ENCODE data around the gene CORO6.
A peak's percentile ranks its signal among the peaks of the same experiment; 100 is the strongest.

The CORO6 gene

DNA sequence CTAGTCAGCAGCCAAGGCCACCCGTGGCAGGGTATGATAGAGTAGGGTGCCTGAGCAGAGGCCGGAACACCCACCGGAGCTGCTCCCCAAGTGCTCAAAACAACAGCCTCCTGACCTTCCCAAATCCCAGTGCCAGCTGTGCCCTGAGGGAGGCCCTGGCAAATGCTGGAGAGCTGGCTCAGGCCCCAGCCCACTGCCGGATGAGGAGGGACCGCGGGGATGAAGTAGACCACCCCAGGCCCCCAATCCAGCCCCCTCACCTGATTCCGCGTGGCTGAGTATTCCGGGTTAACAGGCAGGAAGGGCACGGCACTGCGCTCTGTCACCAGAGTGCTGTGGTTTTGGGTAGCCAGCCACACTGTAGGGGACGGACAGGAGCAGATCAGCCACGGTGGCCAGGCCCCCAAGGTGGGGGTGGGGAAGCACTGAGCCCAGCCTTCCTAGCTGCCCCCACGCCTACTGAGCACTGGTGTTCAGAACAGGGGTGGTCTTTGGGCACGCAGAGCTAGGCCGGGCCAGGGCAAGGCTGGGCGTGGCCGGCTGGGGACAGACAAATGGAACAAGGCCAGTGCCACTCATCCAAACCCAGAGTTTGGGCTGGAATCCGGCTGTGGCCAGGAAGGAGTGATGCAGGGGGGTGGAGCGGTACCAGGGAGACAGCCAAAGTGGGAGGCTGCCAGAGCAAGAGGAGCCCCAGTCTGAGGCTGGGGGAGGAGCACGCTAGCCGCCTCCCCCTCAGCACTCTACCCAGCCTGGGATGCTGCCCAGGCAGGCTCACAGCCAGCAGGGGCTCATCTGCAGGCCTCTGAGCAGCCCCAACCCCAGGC, 45.1 kb downstream of the CORO6 start:
- peaks cover 18 to 19% of the 10 kb centered on the region in 2 donors for H3K4me1 ChIP-seq (ENCODE audit: control insufficient read depth in 1 of 2, insufficient read depth in 2 of 2, low read length in 2 of 2)
- no peak overlapping the region for H3K27ac ChIP-seq (ENCODE audit: low read depth, low read length)
- H3K9ac ChIP-seq (ENCODE audit: low read depth in 1 of 2, low read length in 2 of 2), result no peak overlapping the region

DNA sequence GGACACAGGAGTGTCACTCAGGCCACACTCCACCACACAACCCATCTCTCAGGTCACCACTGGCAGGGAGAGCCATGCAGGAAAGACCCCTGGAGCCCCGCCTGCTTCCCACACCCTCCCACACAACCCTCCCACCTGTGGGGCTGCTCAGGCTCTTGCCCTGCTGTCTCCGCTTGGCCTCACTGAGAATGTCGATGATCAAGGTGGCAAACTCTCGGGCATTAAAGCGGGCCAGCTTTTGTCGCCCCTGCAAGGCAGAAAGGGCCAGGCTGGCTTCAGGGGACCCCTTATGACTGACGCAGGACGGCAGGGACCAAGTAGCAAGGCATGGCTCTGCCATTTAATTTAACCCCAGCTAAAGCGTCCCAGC, 45.7 kb downstream of the CORO6 start:
- Histone ChIP-seq H3K27me3 (ENCODE audit: control insufficient read depth in 1 of 2, insufficient read depth in 2 of 2, low read length in 2 of 2) (no peaks in the 10 kb centered on the region), H3K27ac (ENCODE audit: low read depth, low read length) (no peak overlapping the region), H3K9ac (ENCODE audit: low read depth in 1 of 2, low read length in 2 of 2) (no peak overlapping the region), H3K36me3 (ENCODE audit: control insufficient read depth in 1 of 2, insufficient read depth in 2 of 2, low read length in 2 of 2) (peaks cover 13 to 59% of the 10 kb centered on the region in 2 donors), H3K9me3 (ENCODE audit: control insufficient read depth in 1 of 2, low read length in 2 of 2) (no peaks in the 10 kb centered on the region), H3K4me1 (ENCODE audit: control insufficient read depth in 1 of 2, insufficient read depth in 2 of 2, low read length in 2 of 2) (peaks cover 19 to 22% of the 10 kb centered on the region in 2 donors), H3K4me3 (ENCODE audit: low read depth in 1 of 2, low read length in 2 of 2) (no peak overlapping the region)

More for the DNA sequence above, 45.1 kb downstream of the CORO6 start:
- H3K36me3 ChIP-seq (ENCODE audit: control insufficient read depth in 1 of 2, insufficient read depth in 2 of 2, low read length in 2 of 2), result peaks cover 15 to 64% of the 10 kb centered on the region in 2 donors
- H3K9me3 ChIP-seq (ENCODE audit: control insufficient read depth in 1 of 2, low read length in 2 of 2), result no peaks in the 10 kb centered on the region
- no peaks in the 10 kb centered on the region for H3K27me3 ChIP-seq (ENCODE audit: control insufficient read depth in 1 of 2, insufficient read depth in 2 of 2, low read length in 2 of 2)
- H3K4me3 ChIP-seq (ENCODE audit: low read depth in 1 of 2, low read length in 2 of 2), result no peak overlapping the region

DNA sequence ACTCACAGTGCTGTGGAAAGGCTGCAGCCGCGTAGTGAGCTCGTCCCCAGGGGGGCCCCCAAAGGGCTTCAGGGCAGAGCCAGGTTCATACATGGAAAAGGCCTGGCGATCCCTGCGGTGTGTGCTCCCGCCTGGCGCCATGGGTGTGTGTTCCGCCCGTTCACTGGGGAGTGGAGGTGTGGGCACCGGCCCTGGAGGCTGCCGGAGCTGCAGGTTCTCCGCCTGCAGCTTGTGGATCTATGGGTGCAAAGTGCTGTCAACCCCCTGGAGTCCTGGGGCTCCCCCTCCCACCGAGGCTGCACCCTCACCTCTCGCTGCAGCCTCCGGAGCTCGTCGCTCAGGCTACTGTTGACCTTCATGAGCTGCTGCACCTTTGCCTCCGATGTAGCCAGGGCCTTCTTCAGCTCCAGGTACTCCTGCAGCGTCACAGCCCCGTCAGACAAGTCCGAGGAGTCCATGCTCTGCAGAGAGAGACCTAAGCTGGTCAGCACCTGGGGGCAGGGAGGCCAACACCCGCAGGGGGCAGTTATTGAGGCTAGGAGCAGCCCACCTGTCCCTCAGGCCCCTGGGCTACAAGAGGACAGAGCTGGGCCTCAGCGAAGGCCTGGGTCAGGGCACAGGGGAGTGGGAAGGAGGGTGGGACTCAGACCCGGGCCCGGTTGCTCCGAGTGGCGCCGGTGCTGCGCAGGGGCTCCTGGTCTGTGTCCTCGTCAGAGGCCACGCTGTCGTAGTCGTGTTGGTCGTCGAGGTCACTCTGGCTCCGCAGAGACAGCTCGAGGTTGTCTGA, 46.3 kb downstream of the CORO6 start:
- no peaks in the 10 kb centered on the region for H3K9me3 ChIP-seq (ENCODE audit: control insufficient read depth in 1 of 2, low read length in 2 of 2)
- no peak overlapping the region for H3K9ac ChIP-seq (ENCODE audit: low read depth in 1 of 2, low read length in 2 of 2)
- H3K36me3 ChIP-seq (ENCODE audit: control insufficient read depth in 1 of 2, insufficient read depth in 2 of 2, low read length in 2 of 2), result peaks cover 10 to 62% of the 10 kb centered on the region in 2 donors
- no peak overlapping the region for H3K4me3 ChIP-seq (ENCODE audit: low read depth in 1 of 2, low read length in 2 of 2)
- H3K27ac ChIP-seq (ENCODE audit: low read depth, low read length), result no peak overlapping the region
- H3K27me3 ChIP-seq (ENCODE audit: control insufficient read depth in 1 of 2, insufficient read depth in 2 of 2, low read length in 2 of 2), result no peaks in the 10 kb centered on the region
- peaks cover 19 to 28% of the 10 kb centered on the region in 2 donors for H3K4me1 ChIP-seq (ENCODE audit: control insufficient read depth in 1 of 2, insufficient read depth in 2 of 2, low read length in 2 of 2)

DNA sequence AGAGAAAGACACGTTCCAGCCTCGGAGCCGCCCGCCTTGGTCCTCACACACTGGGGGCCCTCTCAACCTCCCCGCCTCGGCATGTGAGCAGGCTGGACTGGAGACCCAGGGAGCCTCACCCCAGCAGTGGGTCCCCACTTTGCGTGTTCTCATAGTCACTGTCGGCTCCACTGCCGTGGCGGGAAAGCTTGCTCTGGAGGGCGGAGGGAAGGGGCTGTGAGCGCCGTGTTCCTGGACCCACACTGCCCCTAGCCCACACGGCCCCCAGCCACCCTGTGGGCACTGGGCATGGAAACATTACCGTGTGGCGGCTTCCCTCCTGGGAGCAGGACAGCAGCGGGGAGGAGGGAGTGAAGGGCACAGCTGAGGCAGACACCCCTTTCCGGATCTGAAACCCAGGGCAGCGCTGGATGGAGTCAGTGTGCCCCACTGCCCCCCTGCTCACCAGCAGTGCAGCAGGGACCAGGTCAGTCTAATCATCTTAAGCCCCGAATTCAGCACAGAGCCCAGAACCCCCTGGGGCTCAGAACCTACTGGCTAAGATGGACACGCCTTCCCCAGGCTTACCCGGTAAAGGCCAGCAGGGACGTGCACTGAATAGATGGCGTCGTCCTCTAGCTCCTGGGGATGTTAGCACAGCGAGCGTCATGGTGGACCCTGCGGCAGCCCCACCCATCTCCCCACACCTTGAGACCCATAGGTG, 47.0 kb downstream of the CORO6 start:
- no peaks in the 10 kb centered on the region for H3K9me3 ChIP-seq (ENCODE audit: control insufficient read depth in 1 of 2, low read length in 2 of 2)
- H3K4me1 ChIP-seq (ENCODE audit: control insufficient read depth in 1 of 2, insufficient read depth in 2 of 2, low read length in 2 of 2), result peaks cover 19 to 35% of the 10 kb centered on the region in 2 donors
- H3K27me3 ChIP-seq (ENCODE audit: control insufficient read depth in 1 of 2, insufficient read depth in 2 of 2, low read length in 2 of 2), result no peaks in the 10 kb centered on the region
- no peak overlapping the region for H3K27ac ChIP-seq (ENCODE audit: low read depth, low read length)
- peaks cover 14 to 62% of the 10 kb centered on the region in 2 donors for H3K36me3 ChIP-seq (ENCODE audit: control insufficient read depth in 1 of 2, insufficient read depth in 2 of 2, low read length in 2 of 2)
- no peak overlapping the region for H3K9ac ChIP-seq (ENCODE audit: low read depth in 1 of 2, low read length in 2 of 2)
- H3K4me3 ChIP-seq (ENCODE audit: low read depth in 1 of 2, low read length in 2 of 2), result no peak overlapping the region

DNA sequence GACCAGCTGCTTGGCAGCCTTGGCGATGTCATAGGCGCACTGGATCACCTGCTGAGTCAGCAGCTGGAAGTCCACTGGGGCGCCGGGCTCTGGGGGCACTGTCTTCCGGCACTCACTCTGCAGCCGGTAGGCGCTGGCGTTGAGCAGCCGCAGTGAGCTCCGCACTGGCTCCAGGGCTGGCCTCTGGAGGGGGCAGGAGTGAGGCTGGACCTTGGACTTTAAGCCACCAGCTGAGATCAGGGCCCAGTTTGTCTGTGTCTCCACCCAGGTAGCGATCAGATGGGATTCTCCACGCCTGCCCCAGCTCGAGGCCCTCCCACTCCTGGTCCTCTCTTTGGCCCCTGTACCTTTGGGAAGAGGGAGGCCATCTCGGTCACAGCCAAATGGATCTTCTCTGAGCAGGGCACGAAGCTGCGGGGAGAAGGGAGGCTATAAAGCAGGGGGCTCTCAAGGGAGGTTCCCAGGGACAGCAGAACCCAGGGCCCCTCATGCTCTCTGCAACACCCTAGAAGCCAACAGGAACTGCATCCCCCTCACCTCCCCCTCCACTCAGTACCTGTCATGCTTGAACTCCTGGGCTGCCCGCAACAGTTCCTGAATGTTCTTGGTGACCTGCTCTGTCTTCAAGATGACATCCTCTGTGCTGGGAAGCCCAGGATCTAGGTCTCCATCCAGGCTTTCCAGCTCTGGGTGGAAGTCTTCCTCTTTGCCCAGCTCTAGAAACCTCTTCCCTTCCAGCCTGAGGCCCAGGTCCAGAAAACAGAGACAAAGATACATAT, 47.8 kb downstream of the CORO6 start:
- H3K36me3 ChIP-seq (ENCODE audit: control insufficient read depth in 1 of 2, insufficient read depth in 2 of 2, low read length in 2 of 2), result peaks cover 16 to 62% of the 10 kb centered on the region in 2 donors
- H3K9me3 ChIP-seq (ENCODE audit: control insufficient read depth in 1 of 2, low read length in 2 of 2), result no peaks in the 10 kb centered on the region
- H3K27me3 ChIP-seq (ENCODE audit: control insufficient read depth in 1 of 2, insufficient read depth in 2 of 2, low read length in 2 of 2), result no peaks in the 10 kb centered on the region
- H3K4me3 ChIP-seq (ENCODE audit: low read depth in 1 of 2, low read length in 2 of 2), result no peak overlapping the region
- peaks cover 19 to 39% of the 10 kb centered on the region in 2 donors for H3K4me1 ChIP-seq (ENCODE audit: control insufficient read depth in 1 of 2, insufficient read depth in 2 of 2, low read length in 2 of 2)
- H3K27ac ChIP-seq (ENCODE audit: low read depth, low read length), result no peak overlapping the region
- peak overlapping the region; percentile 18 to 34 for H3K9ac ChIP-seq (ENCODE audit: low read depth in 1 of 2, low read length in 2 of 2)

GRCh38 chr17:29573871-29574731, 48.6 kb downstream of the CORO6 start:
- Histone ChIP-seq H3K27ac (ENCODE audit: low read depth, low read length) (no peak overlapping the region), H3K9me3 (ENCODE audit: control insufficient read depth in 1 of 2, low read length in 2 of 2) (no peaks in the 10 kb centered on the region), H3K4me3 (ENCODE audit: low read depth in 1 of 2, low read length in 2 of 2) (no peak overlapping the region), H3K27me3 (ENCODE audit: control insufficient read depth in 1 of 2, insufficient read depth in 2 of 2, low read length in 2 of 2) (no peaks in the 10 kb centered on the region), H3K9ac (ENCODE audit: low read depth in 1 of 2, low read length in 2 of 2) (peak overlapping the region; percentile 18 to 34), H3K36me3 (ENCODE audit: control insufficient read depth in 1 of 2, insufficient read depth in 2 of 2, low read length in 2 of 2) (peaks cover 16 to 62% of the 10 kb centered on the region in 2 donors), H3K4me1 (ENCODE audit: control insufficient read depth in 1 of 2, insufficient read depth in 2 of 2, low read length in 2 of 2) (peaks cover 24 to 45% of the 10 kb centered on the region in 2 donors)

DNA sequence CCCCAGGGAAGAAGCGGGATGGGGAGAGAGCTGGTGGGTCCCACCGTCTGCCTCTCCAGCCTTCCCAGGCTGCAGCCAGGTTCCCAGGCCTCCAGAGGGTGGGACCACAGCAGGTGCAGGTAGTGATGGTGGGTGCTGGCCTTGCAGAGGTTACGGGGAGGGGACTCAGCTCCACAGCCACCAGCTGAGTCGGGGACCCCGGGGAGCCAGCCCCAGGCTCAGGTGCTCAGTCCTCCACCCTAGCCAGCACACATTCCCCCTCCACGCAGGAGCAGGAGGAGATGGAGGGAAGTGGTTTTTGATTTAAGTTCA, 49.2 kb downstream of the CORO6 start:
- H3K36me3 ChIP-seq (ENCODE audit: control insufficient read depth in 1 of 2, insufficient read depth in 2 of 2, low read length in 2 of 2), result peaks cover 14 to 57% of the 10 kb centered on the region in 2 donors
- H3K27ac ChIP-seq (ENCODE audit: low read depth, low read length), result no peak overlapping the region
- no peak overlapping the region for H3K4me3 ChIP-seq (ENCODE audit: low read depth in 1 of 2, low read length in 2 of 2)
- no peak overlapping the region for H3K9ac ChIP-seq (ENCODE audit: low read depth in 1 of 2, low read length in 2 of 2)
- H3K4me1 ChIP-seq (ENCODE audit: control insufficient read depth in 1 of 2, insufficient read depth in 2 of 2, low read length in 2 of 2), result peaks cover 26 to 49% of the 10 kb centered on the region in 2 donors
- no peaks in the 10 kb centered on the region for H3K27me3 ChIP-seq (ENCODE audit: control insufficient read depth in 1 of 2, insufficient read depth in 2 of 2, low read length in 2 of 2)
- no peaks in the 10 kb centered on the region for H3K9me3 ChIP-seq (ENCODE audit: control insufficient read depth in 1 of 2, low read length in 2 of 2)

DNA sequence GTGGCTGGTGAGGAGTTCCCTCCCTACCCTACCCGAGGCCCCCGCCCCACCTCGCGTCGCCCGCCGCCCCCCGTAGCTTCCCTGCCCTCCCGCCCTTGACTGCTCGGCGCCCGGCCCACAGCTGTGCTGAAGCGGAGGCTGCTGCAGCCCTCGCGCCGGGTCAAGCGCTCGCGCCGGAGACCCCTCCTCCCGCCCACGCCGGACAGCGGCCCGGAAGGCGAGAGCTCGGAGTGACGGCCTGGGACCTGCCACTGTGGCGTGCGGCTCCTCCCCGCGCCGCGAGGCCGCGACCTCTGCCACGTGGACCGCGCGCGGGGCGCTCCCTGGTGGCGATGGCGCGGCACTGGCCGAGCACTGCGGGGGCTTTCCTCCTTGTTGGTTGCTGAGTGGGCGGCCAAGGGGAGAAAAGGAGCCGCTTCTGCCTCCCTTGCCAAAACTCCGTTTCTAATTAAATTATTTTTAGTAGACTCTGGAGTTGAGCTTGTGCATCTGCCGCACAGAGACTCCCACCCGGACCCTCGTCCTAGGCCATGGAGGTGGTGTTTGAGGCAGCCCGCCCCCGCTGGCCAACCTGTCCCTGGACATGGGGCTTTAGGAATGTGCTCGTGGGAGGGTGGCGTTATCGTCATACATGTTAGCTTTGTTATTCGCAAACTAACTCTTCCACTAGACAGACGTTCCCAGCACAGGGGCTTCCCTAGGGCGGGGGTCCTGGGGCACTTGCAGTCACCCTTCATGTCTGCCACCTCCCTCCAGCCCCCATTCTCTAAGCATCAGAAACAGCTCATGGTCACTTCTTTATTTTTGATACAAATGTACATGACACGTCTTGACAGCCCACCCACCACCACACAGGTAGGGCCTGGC, 49.8 kb downstream of the CORO6 start:
- Histone ChIP-seq H3K4me1 (ENCODE audit: control insufficient read depth in 1 of 2, insufficient read depth in 2 of 2, low read length in 2 of 2) (peaks cover 26 to 51% of the 10 kb centered on the region in 2 donors), H3K27ac (ENCODE audit: low read depth, low read length) (no peak overlapping the region), H3K9me3 (ENCODE audit: control insufficient read depth in 1 of 2, low read length in 2 of 2) (no peaks in the 10 kb centered on the region), H3K9ac (ENCODE audit: low read depth in 1 of 2, low read length in 2 of 2) (no peak overlapping the region), H3K4me3 (ENCODE audit: low read depth in 1 of 2, low read length in 2 of 2) (no peak overlapping the region), H3K36me3 (ENCODE audit: control insufficient read depth in 1 of 2, insufficient read depth in 2 of 2, low read length in 2 of 2) (peaks cover 8 to 51% of the 10 kb centered on the region in 2 donors), H3K27me3 (ENCODE audit: control insufficient read depth in 1 of 2, insufficient read depth in 2 of 2, low read length in 2 of 2) (no peaks in the 10 kb centered on the region)

All from duodenal mucosa (tissue), 2 donors.